ENCODE data around the gene GJA5. TPM values are rescaled to one million over a fixed set of nuclear protein-coding genes. Genes with fewer than 3 reads are reported as not detected.

The GJA5 gene
- total and polyA plus RNA-seq, 9 donors = 1.4 to 27.5 (median 6.8) TPM

- Histone ChIP-seq H3K27me3 (no peaks in the 10 kb centered on the region), H3K36me3 (no peaks in the 10 kb centered on the region), H3K9me3 (no peaks in the 10 kb centered on the region), H3K27ac (no peak overlapping the region), H3K4me1 (ENCODE audit: insufficient read depth) (no peaks in the 10 kb centered on the region), H3K4me3 (no peak overlapping the region)
- DNase-seq = no peak
- no peak for TF ChIP-seq POLR2A (IDR thresholded peaks at IDR 0.05)
- no peak for TF ChIP-seq CTCF (IDR thresholded peaks at IDR 0.05)
- intact Hi-C loops (cut with DNase I) = no loop called here
Observed at GRCh38 chr1:147712605-147713004, 47.8 kb downstream of the GJA5 start.

Other genes with a start within 250 kb of the GJA5 start
- gene BCL9, start 219.1 kb downstream of the GJA5 start, total RNA-seq = 10 to 100 TPM in 6 of 7 donors, 1 to 10 TPM in 1; 9.3 to 37.9 (median 31.8) TPM
- 10 to 100 TPM; 10.8 to 32.9 TPM for gene BCL9, start 219.1 kb downstream of the GJA5 start, polyA plus RNA-seq
- gene ACP6, start 90.1 kb downstream of the GJA5 start, total RNA-seq = 10 to 100 TPM; 14.5 to 23.8 (median 17.8) TPM
- gene ACP6, start 90.1 kb downstream of the GJA5 start, polyA plus RNA-seq = 10 to 100 TPM in 1 of 2 donors, 1 to 10 TPM in 1; 8.0 to 28.1 TPM
- not detected for gene GJA8, start 142.2 kb upstream of the GJA5 start, total RNA-seq
- not detected for gene GJA8, start 142.2 kb upstream of the GJA5 start, polyA plus RNA-seq
- 10 to 100 TPM in 5 of 7 donors, 1 to 10 TPM in 2; 7.5 to 17.6 (median 13.7) TPM for gene GPR89B, start 167.8 kb upstream of the GJA5 start, total RNA-seq
- gene GPR89B, start 167.8 kb upstream of the GJA5 start, polyA plus RNA-seq = 10 to 100 TPM; 10.4 to 16.9 TPM